ENCODE results near the gene RPL35. TPM values are rescaled to one million over a fixed set of nuclear protein-coding genes. Genes with fewer than 3 reads are reported as not detected.
A peak's percentile ranks its signal among the peaks of the same experiment; 100 is the strongest.
"Not testable (repeated sequence)": the region's sequence is repeated elsewhere in the genome, so short reads cannot be mapped to it uniquely, and the experiment has no call there.

The RPL35 gene
- total and polyA plus RNA-seq, 3 experiments from 2014 or later, result 1,829 to 2,058 (median 2,023) TPM

DNA sequence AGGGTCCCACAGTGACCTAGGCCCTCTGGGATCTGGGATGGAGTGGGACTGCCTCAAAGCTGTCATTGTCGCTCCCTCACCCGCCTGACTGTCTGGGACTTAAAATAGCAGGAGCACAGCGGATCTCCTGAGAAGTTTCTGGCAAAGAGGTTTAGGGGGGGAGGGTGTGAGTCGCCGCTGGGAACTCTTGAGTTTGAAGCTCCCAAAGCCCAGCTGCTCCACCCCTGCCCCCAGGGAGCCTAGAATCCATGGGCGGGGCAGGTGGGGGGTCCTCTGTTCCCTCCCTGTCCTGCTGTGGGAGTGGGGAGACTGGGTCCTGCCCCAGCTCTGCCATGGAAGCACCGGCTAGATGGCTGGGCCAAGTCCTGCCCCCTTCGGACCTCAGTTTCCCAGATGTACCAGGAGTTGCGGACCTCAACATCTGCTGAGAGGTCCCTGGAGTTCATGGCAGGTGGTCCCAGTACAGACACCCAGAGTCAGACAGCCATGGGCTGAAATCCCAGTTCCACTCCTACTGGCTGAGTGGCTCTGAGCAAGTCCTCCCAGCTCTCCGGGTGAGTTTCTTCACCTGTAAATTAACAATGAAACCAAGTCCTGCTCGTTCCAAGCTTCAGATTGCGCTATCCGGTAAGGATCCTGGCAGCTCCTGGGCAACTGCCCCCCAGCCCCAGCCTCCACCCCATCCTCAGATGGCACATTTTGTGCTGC lies 9.5 kb downstream of the RPL35 start:
- H3K27ac ChIP-seq (ENCODE audit: low read depth, low read length), result no peak overlapping the region
- no peak overlapping the region for H3K4me3 ChIP-seq (ENCODE audit: low read length)
- H3K27me3 Mint-ChIP-seq, result peaks cover 0 to 2% of the 10 kb centered on the region in 2 donors

DNA sequence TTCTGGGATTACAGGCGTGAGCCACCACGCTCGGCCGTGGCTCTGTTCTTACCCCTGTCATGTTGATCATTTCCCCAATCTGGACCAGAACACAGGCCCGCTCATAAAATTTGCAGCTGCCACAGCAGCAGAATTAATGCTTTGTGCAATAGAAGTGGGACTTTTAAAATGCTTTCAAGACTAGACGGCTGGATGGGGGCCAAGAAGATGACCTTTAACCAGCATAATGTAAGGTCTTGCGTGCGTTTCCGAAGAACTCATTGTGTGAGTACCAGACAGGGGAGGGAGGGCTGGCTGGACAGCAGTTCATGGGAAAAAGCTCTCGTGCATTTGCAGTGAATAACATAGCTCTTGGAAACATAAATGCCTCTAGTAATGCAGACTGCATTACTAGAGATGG lies 12.0 kb downstream of the RPL35 start:
- Mint-ChIP-seq H3K4me3 (peak overlapping the region in 1 of 7 donors; percentile 29), H3K9me3 (no peaks in the 10 kb centered on the region), H3K27me3 (peaks cover 0 to 2% of the 10 kb centered on the region in 2 donors), H3K36me3 (no peaks in the 10 kb centered on the region), H3K4me1 (peaks cover 8 to 18% (median 10%) of the 10 kb centered on the region in 3 donors), H3K27ac (peak overlapping the region in 1 of 8 donors; percentile 64)
- H3K4me1 ChIP-seq (ENCODE audit: insufficient read depth, low read length), result peaks cover 15% of the 10 kb centered on the region
- H3K27ac ChIP-seq (ENCODE audit: low read depth, low read length), result no peak overlapping the region
- DNase-seq, result no peak
- no peaks in the 10 kb centered on the region for H3K36me3 ChIP-seq (ENCODE audit: insufficient read depth, low read length)
- ChIA-PET POLR2A (no interaction called here), CTCF (interaction anchor here (6.5 kb wide), 1 partner anchor 76 kb away, joined by 121 read pairs; the partner anchor contains the start of genes NR6A1 and OLFML2A)
- no peaks in the 10 kb centered on the region for H3K9me3 ChIP-seq (ENCODE audit: low read length)
- no peaks in the 10 kb centered on the region for H3K27me3 ChIP-seq (ENCODE audit: insufficient read depth, low read length, poor library complexity, severe bottlenecking)
- no peak overlapping the region for H3K4me3 ChIP-seq (ENCODE audit: low read length)

More for the DNA sequence above, 9.5 kb downstream of the RPL35 start:
- DNase-seq, result no peak
- CTCF ChIA-PET, result interaction anchor here (0.7 to 6.5 kb wide), 21 partner anchors 9 to 278 kb away, joined by 3 to 121 read pairs (median 5); partner anchors contain the start of genes ARPC5L, NR6A1, OLFML2A and RPL35
- no peaks in the 10 kb centered on the region for H3K9me3 ChIP-seq (ENCODE audit: low read length)
- peaks cover 8 to 24% (median 10%) of the 10 kb centered on the region in 3 donors for H3K4me1 Mint-ChIP-seq
- H3K27me3 ChIP-seq (ENCODE audit: insufficient read depth, low read length, poor library complexity, severe bottlenecking), result no peaks in the 10 kb centered on the region
- POLR2A ChIA-PET, result interaction anchor here (1.0 to 1.7 kb wide), 2 partner anchors 9 to 18 kb away, joined by 3 to 6 read pairs; no protein-coding TSS in a partner anchor
- H3K36me3 ChIP-seq (ENCODE audit: insufficient read depth, low read length), result peaks cover 2% of the 10 kb centered on the region
- H3K4me3 Mint-ChIP-seq, result peak overlapping the region; percentile 56 to 88 (median 68)
- peaks cover 15% of the 10 kb centered on the region for H3K4me1 ChIP-seq (ENCODE audit: insufficient read depth, low read length)
- peak overlapping the region in 6 of 8 donors; percentile 71 to 91 (median 88) for H3K27ac Mint-ChIP-seq
- H3K9me3 Mint-ChIP-seq, result no peaks in the 10 kb centered on the region
- H3K36me3 Mint-ChIP-seq, result peaks cover 0 to 10% (median 0%) of the 10 kb centered on the region in 3 donors

DNA sequence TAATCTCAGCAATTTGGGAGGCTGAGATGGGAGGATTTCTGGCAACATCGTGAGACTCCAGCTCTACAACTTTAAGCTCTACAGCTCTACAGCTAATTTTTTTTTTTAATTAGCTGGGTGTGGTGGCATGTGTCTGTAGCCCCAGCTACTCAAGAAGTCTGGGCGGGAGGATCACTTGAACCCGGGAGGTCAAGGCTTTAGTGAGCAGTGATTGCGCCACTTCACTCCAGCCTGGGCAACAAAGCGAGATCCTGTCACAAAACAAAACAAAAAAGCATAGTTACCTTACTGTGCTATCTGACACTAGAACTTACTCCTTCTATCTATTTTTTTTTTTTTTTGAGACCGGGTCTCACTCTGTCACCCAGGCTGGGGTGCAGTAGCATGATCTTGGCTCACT lies 14.8 kb downstream of the RPL35 start:
- Histone ChIP-seq H3K9me3 (ENCODE audit: low read length) (no peaks in the 10 kb centered on the region), H3K27ac (ENCODE audit: low read depth, low read length) (no peak overlapping the region), H3K36me3 (ENCODE audit: insufficient read depth, low read length) (no peaks in the 10 kb centered on the region), H3K27me3 (ENCODE audit: insufficient read depth, low read length, poor library complexity, severe bottlenecking) (no peaks in the 10 kb centered on the region), H3K4me3 (ENCODE audit: low read length) (no peak overlapping the region), H3K4me1 (ENCODE audit: insufficient read depth, low read length) (no peaks in the 10 kb centered on the region)
- CTCF ChIA-PET, result no interaction called here
- POLR2A ChIA-PET, result no interaction called here
- Mint-ChIP-seq H3K4me3 (no peak overlapping the region), H3K4me1 (peaks cover 0 to 3% (median 0%) of the 10 kb centered on the region in 3 donors), H3K27ac (no peak overlapping the region), H3K27me3 (peaks cover 0 to 2% of the 10 kb centered on the region in 2 donors), H3K36me3 (no peaks in the 10 kb centered on the region), H3K9me3 (no peaks in the 10 kb centered on the region)
- DNase-seq, result no peak

DNA sequence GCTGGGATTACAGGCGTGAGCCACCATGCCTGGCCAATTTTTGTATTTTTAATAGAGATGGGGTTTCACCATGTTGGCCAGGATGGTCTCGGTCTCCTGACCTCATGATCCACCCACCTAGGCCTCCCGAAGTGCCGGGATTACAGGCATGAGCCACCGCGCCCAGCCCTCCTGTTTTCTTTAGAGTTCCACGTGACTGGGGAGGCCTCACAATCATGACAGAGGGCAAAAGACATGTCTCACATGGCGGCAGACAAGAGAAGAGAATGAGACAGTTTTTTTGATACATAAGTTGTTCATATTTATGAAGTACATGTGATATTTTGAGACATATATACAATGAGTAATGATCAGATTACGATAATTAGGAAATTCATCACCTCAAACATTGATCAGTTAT lies 15.3 kb downstream of the RPL35 start:
- H3K27me3 Mint-ChIP-seq; H3K4me3 ChIP-seq (ENCODE audit: low read length); H3K4me1 Mint-ChIP-seq; DNase-seq; POLR2A ChIA-PET; H3K27ac Mint-ChIP-seq; H3K9me3 Mint-ChIP-seq; H3K36me3 Mint-ChIP-seq; H3K4me1 ChIP-seq (ENCODE audit: insufficient read depth, low read length); H3K36me3 ChIP-seq (ENCODE audit: insufficient read depth, low read length); H3K27me3 ChIP-seq (ENCODE audit: insufficient read depth, low read length, poor library complexity, severe bottlenecking); H3K27ac ChIP-seq (ENCODE audit: low read depth, low read length); H3K9me3 ChIP-seq (ENCODE audit: low read length); H3K4me3 Mint-ChIP-seq; CTCF ChIA-PET: not testable (repeated sequence)

DNA sequence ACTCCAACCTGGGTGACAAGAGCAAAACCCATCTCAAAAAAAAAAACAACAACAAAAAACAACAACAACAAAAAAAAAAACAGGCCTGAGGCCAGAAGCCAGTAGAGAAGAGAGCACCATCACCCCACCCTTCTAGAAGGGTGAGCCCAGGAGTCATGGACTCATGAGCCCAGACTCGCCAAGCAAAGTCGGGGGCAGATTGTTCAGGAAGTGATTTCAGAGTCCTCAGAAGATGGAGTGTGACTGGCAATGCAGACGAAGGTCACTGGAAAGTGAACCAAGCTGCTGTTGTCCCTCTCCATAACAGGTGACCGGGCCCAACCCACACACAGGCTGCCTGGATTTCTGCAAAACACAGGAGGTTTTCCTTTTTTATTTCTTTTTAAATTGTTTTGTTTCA lies 17.5 kb downstream of the RPL35 start:
- H3K4me1 Mint-ChIP-seq, result no peaks in the 10 kb centered on the region
- DNase-seq, result no peak
- CTCF ChIA-PET, result no interaction called here
- Histone ChIP-seq H3K27me3 (ENCODE audit: insufficient read depth, low read length, poor library complexity, severe bottlenecking) (no peaks in the 10 kb centered on the region), H3K36me3 (ENCODE audit: insufficient read depth, low read length) (no peaks in the 10 kb centered on the region), H3K9me3 (ENCODE audit: low read length) (no peaks in the 10 kb centered on the region), H3K4me1 (ENCODE audit: insufficient read depth, low read length) (no peaks in the 10 kb centered on the region), H3K4me3 (ENCODE audit: low read length) (no peak overlapping the region), H3K27ac (ENCODE audit: low read depth, low read length) (no peak overlapping the region)
- H3K27me3 Mint-ChIP-seq, result peaks cover 0 to 2% of the 10 kb centered on the region in 2 donors
- POLR2A ChIA-PET, result no interaction called here
- H3K9me3 Mint-ChIP-seq, result no peaks in the 10 kb centered on the region
- H3K4me3 Mint-ChIP-seq, result no peak overlapping the region
- H3K27ac Mint-ChIP-seq, result peak overlapping the region in 2 of 8 donors; percentile 82 to 88
- H3K36me3 Mint-ChIP-seq, result no peaks in the 10 kb centered on the region

DNA sequence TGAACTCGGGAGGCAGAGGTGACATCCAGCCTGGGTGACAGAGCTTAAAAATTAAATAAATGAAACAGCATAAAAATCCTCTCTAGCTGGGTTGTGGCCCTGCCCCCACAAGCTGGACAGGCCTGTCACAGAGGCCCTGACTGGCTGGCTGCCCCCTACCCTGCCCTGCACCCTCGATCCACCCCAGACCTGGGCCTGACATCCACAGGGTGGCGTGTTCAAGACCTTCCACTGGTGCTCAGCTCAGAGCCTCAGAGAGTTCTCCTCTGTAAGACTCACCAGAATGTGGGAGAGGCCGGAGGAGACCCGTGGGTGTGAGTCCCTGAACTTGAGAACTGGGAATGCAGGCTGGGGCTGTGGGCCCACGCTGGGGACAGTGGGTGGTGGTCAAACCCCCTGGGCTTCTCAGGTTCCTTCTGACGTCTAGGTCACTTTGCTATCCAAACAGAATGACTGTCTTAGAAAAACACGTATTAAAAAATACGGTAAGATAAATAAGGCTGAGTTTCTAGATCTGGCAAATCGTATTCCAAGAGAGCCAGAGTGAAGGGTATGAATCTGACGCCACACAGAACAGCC lies 18.2 kb downstream of the RPL35 start:
- H3K27ac Mint-ChIP-seq, result no peak overlapping the region
- H3K9me3 Mint-ChIP-seq, result no peaks in the 10 kb centered on the region
- DNase-seq, result no peak
- Histone ChIP-seq H3K4me1 (ENCODE audit: insufficient read depth, low read length) (no peaks in the 10 kb centered on the region), H3K9me3 (ENCODE audit: low read length) (no peaks in the 10 kb centered on the region), H3K4me3 (ENCODE audit: low read length) (no peak overlapping the region), H3K27me3 (ENCODE audit: insufficient read depth, low read length, poor library complexity, severe bottlenecking) (no peaks in the 10 kb centered on the region), H3K27ac (ENCODE audit: low read depth, low read length) (no peak overlapping the region), H3K36me3 (ENCODE audit: insufficient read depth, low read length) (no peaks in the 10 kb centered on the region)
- H3K4me1 Mint-ChIP-seq, result no peaks in the 10 kb centered on the region
- ChIA-PET POLR2A (no interaction called here), CTCF (interaction anchor here (0.6 kb wide), 1 partner anchor 9 kb away, joined by 3 read pairs; no protein-coding TSS in a partner anchor)
- peaks cover 0 to 4% of the 10 kb centered on the region in 2 donors for H3K27me3 Mint-ChIP-seq
- no peaks in the 10 kb centered on the region for H3K36me3 Mint-ChIP-seq
- no peak overlapping the region for H3K4me3 Mint-ChIP-seq

DNA sequence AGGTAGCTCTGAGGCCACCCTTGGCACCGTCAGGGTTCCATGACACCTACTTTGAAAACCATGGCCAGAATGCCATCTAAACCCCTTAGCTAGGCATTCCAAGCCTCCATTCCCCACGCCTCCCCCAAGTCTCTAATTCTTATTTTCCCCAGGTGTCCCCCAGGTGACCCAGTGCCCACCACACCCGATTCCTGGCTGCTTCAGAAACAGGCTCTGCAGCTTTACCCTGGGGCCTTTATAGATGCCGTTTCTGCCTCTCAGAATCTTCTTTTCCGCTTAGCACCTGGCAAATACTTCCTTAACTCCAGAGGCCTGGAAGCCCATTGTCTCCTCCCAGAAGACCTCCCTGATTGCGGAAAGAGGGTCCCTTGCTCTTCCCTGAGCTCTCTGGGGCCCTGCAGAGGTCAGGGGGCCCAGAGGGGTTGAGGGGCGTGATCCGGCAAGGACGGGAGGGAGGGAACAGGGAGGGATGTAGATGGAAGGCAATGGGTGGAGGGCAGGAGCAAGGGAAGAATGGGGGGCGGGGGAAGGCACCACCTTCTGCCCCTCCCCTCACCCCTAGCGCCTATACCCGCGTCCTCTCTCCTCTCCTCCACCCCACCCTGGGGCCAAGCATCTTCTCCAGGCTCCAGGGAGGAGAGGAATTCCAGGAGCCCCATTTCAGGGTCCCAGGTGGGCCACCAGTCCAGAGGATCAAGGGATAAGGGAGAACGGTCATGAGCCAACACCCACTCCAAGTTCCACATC lies 20.5 kb downstream of the RPL35 start:
- H3K27me3 Mint-ChIP-seq, result peaks cover 7 to 15% of the 10 kb centered on the region in 2 donors
- H3K9me3 ChIP-seq (ENCODE audit: low read length), result no peaks in the 10 kb centered on the region
- no peaks in the 10 kb centered on the region for H3K9me3 Mint-ChIP-seq
- no peak overlapping the region for H3K4me3 ChIP-seq (ENCODE audit: low read length)
- no peak overlapping the region for H3K4me3 Mint-ChIP-seq
- peak overlapping the region in 1 of 8 donors; percentile 93 for H3K27ac Mint-ChIP-seq
- no peaks in the 10 kb centered on the region for H3K36me3 ChIP-seq (ENCODE audit: insufficient read depth, low read length)
- no peaks in the 10 kb centered on the region for H3K4me1 Mint-ChIP-seq
- H3K27ac ChIP-seq (ENCODE audit: low read depth, low read length), result no peak overlapping the region
- H3K27me3 ChIP-seq (ENCODE audit: insufficient read depth, low read length, poor library complexity, severe bottlenecking), result no peaks in the 10 kb centered on the region
- ChIA-PET CTCF (interaction anchor here (1.1 to 2.6 kb wide), 4 partner anchors 10 to 41 kb away, joined by 3 to 14 read pairs (median 4); partner anchors contain the start of gene WDR38), POLR2A (no interaction called here)
- H3K4me1 ChIP-seq (ENCODE audit: insufficient read depth, low read length), result no peaks in the 10 kb centered on the region
- no peak for DNase-seq
- no peaks in the 10 kb centered on the region for H3K36me3 Mint-ChIP-seq

Measured in CD8-positive, alpha-beta memory T cell (primary cell).